Measurements from ENCODE around the gene RAB31.

Gene RAB31

DNA sequence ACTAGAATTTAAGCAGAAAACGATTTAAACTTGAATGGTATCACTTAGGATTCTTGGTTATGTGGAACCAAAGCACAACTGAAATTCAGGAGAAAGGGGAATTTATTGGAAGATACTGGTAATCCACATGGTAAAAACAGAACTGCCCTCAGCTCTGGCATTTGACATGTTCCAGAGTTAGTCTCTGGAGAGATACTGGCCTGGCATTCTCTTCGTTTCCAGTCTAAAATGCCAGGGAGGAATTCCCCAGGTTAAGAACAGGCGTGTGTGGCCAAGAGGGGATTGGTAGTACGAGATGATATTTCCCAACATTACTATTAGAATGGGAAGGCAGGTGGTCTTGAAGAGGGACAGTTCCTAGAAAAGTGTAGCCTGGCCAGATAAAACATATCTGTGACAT is 109.2 kb downstream of the RAB31 start:
- no peak for DNase-seq (ENCODE audit: low read depth in 2 of 2, low spot score in 1 of 2)

DNA sequence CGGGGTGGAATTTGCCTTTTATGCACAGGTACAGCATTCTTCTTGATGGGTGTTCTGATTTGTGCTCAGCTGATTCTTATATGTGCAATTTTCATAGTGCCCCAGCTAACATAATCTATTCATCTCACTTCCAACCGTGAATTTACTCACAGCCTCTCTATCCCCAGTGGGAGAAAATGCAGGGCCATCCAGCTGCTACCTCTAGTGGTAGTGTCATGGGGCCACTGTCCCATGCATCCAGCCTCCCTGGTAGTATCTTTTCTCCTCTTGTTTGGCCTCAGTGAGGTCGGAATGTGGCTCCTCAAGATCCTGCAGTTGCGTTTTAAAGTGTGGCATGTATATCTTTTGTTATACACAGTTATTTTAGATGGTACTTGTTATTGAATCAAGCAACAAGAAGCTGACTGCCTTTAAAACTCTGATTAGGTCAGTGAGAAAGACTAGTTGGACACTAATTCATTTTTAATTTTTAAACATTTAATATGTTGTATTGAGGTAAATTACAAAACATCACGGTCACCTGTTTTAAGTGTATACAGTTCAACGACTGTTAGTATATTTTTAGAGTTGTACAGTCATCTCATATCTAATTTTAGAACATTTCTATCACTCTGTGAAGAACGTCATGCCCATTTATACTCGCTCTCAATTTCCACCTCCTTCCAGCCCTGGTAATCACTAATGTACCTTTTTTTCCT is 109.8 kb downstream of the RAB31 start:
- DNase-seq (ENCODE audit: low read depth in 2 of 2, low spot score in 1 of 2) = no peak

DNA sequence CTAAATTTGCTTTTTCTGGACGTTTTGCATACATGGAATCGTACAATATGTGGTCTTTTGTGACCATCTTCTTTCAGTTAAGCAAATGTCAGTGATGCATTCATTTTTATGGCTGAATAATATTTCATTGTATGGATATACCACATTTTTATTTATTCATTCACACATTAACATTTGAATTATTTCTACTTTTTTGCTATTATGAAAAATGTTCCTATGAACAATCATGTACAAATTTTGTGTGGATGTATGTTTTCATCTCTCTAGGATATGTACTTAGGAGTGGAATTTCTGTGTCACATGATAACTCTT is 110.3 kb downstream of the RAB31 start:
- DNase-seq (ENCODE audit: low read depth in 2 of 2, low spot score in 1 of 2) = no peak

DNA sequence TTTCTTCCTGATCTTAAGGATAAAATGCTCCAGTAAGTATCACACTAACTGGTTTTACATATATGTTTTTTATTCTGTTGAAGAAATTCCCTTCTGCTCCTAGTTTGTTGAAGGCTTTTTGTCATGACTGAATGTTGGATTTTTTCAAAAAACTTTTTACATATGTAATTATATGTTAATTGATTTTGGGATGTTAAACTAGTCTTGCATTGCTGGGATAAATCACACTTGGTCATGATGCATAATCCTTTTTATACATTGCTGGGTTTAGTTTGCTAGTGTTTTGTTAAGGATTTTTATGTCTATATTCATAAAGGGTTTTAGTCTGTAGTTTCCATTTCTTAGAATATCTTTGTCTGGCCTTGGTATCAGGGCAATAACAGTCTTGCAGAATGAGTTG is 112.0 kb downstream of the RAB31 start:
- DNase-seq (ENCODE audit: low read depth in 2 of 2, low spot score in 1 of 2) = no peak

DNA sequence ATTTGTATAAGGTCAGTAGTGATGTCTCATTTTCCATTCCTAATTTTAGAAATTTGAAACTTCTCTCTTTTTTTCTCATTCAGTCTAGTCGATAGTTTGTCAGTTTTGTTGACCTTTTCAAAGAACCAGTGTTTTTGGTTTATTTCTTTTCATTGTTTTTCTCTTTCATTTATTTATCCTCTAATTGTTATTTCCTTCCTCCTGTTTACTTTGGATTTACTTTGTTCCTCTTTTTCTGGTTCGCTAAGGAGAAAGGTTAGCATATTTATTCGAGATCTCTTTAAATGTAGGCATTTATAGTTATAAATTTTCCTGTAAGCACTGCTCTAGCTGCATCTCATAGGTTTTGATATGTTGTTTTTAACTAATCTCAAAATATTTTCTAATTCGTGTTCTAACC is 112.6 kb downstream of the RAB31 start:
- no peak for DNase-seq (ENCODE audit: low read depth in 2 of 2, low spot score in 1 of 2)

DNA sequence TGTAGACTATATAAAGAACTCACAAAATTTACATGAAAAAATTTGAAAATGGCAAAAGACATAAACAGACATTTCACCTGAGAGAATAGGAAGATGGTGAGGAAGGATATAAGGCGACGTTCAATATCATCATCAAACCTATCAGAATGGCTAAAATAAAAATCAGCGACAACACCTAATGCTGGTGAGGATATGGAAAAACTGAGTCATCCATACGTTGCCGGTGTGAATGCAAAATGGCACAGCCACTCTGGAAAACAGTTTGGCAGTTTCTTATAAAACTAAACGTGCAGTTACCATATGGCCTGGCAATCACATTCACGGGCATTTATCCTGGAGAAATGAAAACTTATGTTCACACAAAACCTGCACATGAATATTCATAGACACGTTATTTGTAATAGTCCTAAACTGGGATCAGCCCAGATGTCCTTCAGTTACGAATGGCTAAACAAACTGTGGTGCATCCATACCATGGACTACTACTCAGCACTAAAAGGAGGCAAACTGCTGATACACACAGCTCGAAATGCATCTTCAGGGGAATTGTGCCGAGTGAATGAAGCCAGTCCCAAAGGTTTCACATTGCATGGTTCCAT is 114.6 kb downstream of the RAB31 start:
- DNase-seq (ENCODE audit: low read depth in 2 of 2, low spot score in 1 of 2) = no peak

DNA sequence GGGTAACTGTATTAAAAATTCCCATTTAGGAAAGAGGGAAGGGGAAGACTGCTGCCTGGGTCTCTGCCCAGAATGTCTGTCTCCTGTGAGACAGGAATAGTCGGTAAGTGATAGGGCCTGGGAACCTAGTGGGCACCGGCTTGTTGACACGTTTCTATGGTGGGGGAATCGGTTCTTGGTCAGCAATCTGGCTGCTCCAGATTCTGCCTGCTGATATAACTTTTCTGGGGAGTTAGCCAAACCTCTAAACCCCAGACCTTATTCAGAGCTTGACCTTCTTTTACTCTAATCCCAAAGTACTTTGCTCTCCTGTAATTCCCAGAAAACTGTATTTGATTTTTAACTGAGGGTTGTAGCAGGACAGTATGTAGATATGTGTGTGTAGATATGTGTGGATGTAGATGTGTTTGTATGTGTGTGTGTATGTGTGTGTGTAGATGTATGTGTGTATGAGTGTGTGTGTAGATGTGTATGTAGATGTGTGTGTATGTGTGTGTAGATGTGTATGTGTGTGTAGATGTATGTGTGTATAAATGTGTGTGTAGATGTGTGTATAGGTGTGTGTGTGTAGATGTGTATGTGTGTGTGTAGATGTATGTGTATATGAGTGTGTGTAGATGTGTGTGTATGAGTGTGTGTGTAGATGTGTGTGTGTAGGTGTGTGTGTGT is 115.8 kb downstream of the RAB31 start:
- no peak for DNase-seq (ENCODE audit: low read depth in 2 of 2, low spot score in 1 of 2)

DNA sequence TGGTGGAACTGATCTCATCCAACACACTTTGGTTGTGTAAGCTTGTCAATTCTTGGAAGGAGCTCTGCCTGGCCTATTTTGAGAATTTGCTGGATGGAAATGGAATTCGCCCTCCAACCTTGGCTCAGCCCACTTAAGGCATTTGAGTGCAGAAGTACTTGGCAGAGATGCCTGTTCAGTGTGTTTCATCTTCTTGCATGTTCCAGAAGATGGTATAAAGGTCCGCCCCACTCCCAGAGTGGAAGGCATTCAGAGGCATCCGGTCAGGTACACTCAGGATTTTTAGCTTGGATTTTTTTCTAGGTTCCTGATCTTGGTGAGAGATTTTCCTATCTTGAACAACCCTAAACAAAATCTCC is 116.4 kb downstream of the RAB31 start:
- DNase-seq (ENCODE audit: low read depth in 2 of 2, low spot score in 1 of 2) = no peak

DNA sequence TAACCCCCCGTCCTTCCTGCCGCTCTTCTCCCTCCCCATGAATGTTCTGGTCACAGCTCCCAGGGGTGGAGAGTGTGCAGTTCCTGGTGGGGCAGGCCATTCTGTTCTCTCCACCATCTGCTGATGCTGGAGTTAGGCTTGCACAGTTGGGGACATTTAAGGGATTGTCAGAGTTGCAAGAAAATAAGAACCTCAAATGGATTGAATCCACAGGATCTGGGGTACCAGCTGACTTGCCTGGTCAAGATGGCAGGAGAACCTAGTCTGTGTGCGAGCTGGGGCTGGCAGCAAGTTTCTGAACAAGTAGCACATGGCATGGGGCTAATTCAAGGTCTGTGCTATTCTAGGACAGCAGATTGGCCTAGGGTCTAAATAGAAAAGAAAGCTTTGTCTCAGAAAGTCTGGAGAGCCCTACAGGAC is 116.9 kb downstream of the RAB31 start:
- DNase-seq (ENCODE audit: low read depth in 2 of 2, low spot score in 1 of 2) = no peak

DNA sequence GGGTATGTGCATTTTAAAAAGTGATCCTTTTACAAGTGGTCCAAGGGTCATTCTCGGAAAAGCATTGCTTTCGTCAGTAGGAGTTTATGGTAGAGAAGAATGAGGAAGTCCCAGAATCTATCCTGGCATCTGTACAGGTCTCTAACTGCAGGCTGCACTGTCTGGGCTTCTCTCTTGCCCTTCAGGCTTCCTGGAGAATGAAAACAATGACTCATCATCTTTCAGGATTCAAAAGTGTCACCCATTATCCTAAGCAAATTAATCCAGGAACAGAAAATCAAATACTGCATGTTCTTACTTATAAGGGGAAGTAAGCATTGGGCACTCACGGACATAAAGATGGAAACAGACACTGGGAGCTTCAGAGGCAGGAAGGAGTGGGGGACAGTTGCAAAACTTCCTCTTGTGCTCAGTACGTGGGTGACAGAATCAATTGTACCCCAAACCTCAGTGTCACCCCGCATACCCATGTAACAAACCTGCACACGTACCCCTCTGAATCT is 117.5 kb downstream of the RAB31 start:
- DNase-seq (ENCODE audit: low read depth in 2 of 2, low spot score in 1 of 2) = no peak

DNA sequence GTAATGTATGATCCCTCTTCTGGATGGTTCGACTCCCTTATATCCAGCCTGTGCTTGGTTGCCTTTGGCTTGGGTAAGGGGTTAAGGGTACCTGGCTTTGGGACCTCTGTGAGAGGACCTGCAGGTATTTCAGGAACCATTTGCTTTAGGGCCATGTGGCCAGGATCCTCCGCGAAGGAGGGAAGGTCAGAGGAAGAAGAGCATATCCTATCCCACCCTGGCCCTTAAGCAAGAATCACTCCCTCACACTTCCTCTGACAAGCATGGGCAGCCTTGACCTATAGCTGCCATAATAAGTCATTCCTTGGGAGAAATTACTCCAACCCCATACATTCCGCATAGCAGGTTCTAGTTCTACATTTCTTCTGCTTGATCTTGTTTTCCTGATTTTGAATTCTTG is 118.6 kb downstream of the RAB31 start:
- DNase-seq (ENCODE audit: low read depth in 2 of 2, low spot score in 1 of 2) = no peak

DNA sequence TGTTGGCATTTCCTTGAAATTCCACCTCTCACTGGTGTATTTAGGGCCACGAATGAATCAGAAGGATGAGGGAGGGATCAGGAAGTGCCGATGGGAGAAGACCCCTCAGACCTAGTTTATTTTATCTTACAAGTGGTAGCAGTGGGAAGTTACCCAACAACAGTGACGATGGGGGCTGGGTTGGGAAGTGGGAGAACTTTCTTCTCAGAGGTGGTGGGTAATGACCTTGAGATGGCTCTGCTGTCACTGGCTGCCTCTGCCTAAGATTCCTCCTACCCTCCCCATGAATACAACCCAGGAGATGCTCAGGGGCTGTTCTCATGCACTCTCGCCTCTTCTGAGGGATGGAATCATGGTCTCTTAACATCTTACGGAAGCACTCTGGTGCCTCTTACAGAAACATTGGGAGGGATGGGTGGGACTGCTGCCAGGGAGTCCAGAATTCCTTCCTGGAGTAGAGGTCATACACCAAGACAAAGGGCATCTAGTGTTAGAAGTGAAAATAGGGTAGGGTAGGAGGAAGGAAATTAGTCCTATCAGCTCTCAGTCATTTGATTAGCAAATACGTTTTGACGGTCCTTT is 119.2 kb downstream of the RAB31 start:
- DNase-seq (ENCODE audit: low read depth in 2 of 2, low spot score in 1 of 2) = no peak

DNA sequence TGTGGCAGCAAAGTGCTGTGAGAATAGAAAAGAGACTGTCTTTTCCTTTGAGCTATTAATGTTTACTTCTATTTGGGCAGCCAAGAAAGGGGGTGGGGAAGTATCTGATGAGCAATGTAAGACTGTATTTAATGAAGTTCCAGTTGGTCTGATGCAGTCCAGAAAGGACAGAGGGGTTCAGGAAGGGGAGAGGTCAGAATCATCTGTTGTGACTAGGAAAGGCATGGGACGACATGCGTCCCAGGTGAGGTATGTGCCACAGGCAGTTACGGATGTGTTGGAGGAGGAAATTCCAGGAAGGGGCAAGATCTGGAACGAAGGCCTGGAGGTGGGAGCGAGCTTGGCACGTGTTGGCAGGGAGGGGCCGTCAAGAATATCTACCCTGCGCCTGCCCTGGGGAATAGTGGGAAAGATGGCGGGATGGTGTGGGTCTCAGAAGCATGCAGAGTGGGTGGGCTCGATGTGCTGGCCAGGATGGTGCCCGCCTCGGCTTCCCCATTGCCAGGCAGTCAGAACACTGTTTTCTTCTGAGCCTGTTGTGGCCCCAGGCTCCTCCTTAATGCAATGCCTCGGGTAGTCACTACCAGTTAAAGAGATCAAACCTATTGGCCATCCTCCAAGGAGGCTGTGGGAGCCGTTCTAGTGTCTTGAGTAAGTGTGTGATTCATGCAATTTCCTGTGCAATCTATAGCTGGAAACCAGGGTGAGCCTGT is 119.8 kb downstream of the RAB31 start:
- no peak for DNase-seq (ENCODE audit: low read depth in 2 of 2, low spot score in 1 of 2)

DNA sequence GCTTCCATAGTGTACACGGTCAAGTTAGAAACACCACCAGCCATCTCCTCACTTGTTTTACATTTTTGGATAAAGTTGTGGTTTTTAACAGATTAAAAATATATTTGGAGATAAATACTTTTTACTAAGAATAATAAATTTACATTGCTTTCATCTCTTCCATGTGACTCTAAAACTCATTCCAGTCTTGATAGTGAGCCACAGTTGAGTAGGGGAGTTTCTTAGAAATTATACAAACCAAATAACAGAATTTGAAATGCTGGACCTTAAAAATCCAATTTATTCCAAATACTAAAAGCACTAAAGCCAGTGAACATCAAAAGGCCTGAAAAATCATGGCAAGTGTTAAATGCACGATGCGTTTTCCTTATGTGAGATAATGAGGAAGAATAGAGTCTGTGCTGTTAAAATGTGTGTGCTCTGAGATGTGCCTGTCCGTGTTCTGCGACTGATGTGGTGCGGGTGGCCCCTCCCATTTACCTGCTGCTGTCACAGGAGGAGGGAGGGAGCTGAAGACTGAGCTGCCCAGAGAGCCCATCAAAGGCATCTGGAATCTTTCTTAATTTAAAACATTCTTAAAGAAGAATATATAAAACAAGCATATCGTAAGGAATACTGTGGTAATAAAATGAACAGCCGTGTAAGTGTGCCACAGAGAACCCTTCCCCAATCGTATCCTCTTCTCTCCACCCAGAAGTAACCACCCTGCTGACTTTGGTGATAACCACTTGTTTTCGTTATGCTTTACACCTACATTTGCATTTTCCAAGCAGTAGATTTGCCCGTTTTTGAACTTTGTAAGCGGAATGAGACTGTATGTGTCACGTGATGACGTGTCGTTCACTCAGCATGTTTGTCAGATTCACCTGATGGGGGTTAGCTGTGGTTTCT is 120.7 kb downstream of the RAB31 start:
- DNase-seq (ENCODE audit: low read depth in 2 of 2, low spot score in 1 of 2) = no peak

DNA sequence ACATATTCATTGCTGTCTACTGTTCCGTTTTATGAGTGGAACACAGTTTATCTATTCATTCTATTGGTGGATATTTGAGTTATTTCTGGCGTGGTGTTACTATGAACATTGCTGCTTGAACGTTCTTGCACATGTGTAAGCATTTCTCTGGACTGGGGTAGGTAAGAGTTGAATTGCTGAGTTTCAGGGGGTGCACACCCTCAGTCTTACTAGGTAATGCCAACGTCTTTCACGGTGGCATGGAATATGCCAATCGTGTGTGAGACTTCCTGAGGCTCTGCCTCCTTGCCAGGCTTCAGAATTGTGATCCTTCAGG is 121.3 kb downstream of the RAB31 start:
- no peak for DNase-seq (ENCODE audit: low read depth in 2 of 2, low spot score in 1 of 2)

DNA sequence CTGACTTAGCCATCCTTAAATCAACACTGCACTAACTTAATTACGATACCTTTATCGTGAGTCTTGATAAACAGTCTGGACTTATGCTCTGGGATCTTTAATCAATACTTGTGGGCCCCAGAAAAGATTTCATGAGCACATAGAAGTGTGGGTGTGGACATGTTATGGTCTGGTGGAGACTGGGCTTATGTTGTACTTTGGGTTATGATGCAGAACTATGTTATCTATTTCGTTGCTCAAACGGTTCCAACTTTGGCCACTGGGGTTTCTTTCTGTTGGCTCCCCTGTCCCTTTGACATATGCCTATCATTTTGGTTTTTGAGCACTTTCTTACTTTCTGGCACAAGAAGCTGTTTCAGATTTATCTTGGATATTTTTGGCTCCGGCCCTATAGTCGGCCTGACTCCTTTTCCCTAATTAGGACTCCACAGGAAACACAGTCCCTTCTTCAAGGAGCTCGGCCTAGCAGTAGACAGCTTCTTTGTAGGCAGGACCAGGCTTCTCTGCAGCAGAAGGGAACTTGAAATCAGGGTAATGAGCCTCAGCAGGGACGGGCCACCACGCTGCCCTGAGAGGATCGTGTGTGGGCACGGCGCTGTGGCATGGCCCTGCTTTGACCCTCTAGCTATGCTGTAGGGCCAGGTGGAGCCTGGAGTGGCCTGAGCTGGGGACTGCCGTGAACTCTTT is 123.1 kb downstream of the RAB31 start:
- DNase-seq (ENCODE audit: low read depth in 2 of 2, low spot score in 1 of 2) = no peak

DNA sequence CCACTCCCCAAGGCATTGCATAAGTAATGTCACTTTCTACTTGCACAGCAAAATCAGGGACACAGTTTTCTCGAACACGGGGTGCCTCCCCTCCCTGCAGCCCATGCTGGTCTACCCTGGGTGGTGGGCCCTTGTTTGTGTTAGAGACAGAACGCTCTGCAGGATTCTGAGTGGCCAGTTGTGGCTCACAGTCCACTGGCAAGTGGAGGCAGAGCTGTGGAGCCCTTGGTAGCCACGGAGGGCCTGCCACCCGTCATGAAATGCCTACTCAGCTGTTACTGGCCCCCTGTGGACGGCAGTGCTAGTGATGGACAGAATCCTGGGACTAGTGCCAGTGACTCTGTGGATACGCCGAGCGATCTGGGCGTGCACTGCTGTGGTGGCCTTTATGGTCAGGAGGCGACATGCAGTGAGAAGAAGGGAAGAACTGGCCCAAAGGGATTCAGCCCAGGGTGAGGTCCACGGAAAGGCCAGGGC is 123.7 kb downstream of the RAB31 start:
- no peak for DNase-seq (ENCODE audit: low read depth in 2 of 2, low spot score in 1 of 2)

DNA sequence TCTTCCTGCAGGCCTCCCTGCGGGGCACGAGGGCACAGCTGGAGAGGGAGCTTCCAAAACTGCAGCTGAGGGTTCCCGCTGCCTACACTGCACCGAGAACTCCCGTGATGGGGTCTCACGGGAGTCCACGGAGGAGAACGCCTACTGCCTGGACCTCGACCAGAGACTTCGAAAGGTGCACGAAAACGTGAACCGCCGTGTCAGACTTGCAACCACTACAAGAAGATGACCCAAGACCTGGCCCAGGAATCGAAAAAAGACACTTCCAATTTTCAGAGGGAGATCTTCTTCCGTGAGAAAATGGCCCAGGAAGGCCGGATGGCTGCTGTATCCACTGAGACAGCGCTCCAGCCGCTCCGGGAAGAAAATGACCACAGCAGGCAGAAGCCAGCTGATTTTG is 124.8 kb downstream of the RAB31 start:
- no peak for DNase-seq (ENCODE audit: low read depth in 2 of 2, low spot score in 1 of 2)

DNA sequence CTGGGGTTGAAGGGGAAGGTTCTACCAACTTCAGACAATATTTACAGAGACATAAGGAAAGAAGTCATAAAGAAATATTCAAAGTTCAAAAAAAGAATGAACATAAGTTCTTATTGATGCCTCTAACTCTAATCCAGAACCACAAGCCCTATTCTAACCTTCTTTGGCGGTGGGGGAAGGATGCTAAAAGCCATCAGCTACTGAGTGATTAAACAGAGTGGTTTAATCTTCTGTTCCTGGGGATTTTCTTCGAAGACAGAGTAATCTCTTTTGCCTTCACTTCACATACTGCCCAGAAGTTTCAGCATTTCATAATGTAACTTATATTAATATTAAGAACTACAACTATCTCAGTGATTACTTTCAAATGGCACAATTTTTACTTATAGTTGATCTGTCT is 126.5 kb downstream of the RAB31 start:
- DNase-seq (ENCODE audit: low read depth in 2 of 2, low spot score in 1 of 2) = no peak

DNA sequence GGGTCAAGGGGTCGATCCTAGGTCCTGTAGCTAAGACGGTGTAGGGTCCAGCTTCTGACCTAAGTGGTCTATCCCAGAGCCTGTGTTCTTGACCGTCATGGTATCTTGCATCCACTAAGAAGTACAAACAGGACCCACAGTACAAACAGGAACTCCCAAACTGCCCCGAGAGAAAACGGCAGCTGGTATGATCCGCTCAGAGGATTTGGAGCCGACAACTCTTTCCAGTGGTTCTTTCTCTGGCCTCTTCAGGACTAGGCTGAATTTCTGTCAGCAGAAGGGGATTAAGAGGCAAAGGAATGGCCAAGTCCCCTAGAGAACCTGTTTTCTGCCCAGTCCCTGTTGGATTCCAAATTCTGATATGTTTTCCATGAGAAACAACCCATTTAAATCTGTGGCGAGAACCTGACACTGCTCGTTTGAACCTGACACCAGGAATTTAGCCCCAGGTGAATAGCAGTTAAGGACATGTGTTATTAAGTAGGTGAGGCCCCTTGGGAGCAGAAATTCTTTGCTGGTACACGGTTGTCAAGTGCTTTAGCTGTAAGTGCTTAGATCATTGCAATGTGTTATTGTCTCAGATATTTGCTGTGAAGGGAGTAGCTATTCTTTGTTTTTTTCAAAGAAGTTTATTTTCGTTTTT is 127.1 kb downstream of the RAB31 start:
- no peak for DNase-seq (ENCODE audit: low read depth in 2 of 2, low spot score in 1 of 2)
